HG02973 (cell line): ENCODE measurements around the gene DBH.

Experiments
- ATAC-seq: cut with Tn5 transposase; IDR thresholded peaks from one replicate; pipeline ENCODE4 v1.9.1; 2021; ENCODE audit warnings: moderate library complexity; ENCODE audit not compliant: unreplicated experiment

Gene DBH

DNA sequence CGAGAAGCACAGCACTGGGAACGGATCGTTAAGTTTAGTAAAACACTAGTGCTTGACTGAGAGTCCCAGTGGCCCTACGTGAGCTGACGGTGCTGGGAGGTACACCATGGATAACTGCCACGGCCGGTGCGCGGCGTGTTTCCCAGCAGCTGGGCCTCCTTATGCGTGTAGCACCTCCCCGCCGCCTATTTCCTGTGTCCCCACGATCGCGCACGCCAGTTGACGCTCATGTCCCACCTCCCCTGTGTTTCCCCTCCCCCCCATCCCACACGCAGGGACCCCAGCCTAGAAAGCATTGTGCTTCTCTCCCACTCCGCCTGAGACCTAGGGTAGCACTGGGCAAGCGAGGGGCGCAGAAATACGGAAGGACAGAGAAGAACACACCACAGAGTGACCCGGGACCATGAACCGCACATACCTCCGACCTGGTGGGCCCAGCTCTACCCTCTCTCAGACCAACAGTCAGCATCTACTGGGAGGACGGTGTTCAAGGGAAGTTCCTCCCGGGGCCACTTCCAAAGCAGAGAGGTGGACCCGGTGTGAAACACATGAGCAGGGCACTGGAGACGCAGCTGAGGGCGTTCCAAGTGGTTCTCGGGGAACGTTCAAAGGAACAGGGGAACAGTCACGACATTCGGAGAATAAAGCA is 45.6 kb downstream of the DBH start:
- ATAC-seq, result no peak

GRCh38 chr9:133682818-133683585 is 46.8 kb downstream of the DBH start:
- ATAC-seq, result no peak

- ATAC-seq, result no peak
These were observed 47.5 kb downstream of the DBH start for GRCh38 chr9:133683586-133684120.

GRCh38 chr9:133684121-133684935 is 48.2 kb downstream of the DBH start:
- no peak for ATAC-seq

DNA sequence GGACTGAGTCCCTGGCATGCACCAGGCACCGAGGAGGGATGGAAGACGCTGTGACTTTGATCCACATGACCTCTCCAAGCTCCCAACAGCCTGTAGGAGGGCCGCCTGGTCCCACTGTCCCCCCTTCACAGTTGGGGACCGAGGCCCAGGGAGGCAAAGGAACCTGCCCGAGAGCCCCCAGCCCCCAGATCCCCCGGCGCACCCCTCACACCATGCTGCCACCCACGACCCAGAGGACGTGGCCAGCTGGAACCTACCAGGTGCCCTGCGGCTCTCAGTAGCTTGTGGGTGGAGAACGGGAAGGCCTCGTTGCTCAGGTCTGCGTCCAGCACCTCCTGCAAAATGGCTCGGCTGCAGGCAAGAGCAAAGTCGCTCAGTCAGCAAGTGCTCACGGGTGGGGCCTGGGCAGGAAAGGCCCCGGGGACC is 48.8 kb downstream of the DBH start:
- no peak for ATAC-seq

DNA sequence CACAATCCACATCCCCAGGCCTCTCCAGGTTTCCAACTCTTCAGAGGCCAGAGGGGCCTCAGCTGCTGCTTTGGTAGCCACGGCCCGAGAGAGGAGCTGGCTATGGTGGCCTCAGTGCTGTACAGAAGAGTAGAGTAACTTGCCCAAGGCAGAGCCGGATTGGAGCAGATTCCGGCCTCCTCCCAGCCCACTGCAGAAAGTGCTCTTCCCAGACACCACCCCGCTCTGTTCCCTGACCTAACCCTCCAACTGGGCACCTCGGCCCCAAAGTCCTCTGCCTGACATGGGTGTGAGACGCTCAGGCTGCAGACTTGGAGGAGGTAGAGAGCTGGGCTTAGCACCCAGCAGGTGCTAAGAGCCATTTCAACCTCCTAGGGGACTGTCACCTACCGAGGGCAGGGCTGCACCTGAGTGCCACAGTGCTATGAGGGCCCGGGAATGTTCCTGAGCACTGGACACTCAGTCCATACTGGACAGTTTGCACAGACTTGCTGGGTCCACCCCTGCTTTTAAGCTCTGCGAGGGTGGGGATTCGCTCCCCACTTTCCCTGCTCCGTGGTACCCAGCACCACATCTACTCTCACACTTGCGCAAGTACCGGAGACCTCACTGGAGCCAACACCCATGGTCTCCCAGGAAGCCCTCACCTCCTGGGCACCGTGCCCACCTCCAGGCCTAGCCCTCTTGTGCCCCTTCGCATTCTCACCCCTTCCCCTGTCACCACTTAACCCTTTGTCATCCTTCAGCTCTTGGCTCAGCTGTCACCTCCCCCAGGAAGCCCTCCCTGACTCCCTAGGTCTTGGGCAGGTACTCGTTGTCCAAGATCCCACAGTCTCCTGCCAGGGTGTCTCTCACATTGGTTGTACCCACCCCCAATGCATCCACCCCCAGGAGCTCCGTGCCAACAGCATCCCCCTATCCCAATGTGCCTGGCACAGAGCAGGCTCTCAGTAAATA is 49.8 kb downstream of the DBH start:
- ATAC-seq, result no peak

DNA sequence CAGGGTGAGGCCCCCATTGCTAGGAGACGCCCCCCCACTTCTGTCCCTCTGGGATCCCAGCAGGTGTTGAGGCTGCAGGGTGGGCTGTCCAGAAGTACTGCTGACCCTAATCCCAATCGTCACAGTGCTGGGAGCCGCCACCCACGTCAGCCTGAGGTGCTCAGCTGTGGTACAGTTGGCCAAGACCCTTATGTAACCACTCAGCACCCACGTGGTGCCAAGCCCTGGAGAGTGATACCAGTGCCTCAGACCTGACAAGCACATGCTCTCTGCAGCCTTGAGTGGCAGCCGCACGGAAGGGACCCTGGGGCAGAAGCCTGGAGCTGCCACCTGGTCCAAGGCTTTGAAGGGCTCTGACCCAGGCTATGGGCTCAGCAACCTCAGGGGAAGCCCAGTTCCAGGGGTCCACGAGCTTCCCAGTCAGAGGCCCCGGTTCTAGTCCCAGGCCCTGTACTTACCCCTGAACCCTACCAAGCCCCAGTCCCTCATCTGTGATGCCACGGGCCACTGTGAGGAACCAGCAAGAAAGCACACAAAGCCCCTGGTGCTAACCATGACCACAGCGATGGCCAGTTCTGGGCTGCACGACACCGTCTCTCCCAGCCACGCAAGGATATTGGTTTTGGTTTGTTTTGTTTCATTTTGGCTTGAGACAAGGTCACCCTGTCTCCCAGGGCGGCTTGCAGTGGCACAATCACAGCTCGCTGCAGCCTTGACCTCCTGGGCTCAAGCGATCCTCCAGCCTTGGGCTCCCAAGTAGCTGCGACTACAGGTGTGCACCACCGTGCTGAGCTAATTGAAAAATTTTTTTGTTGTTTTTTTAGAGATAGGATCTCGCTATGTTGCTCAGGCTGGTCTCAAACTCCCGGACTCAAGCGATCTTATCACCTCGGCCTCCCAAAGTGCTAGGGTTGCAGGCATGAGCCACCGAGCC is 50.7 kb downstream of the DBH start:
- ATAC-seq, result no peak

DNA sequence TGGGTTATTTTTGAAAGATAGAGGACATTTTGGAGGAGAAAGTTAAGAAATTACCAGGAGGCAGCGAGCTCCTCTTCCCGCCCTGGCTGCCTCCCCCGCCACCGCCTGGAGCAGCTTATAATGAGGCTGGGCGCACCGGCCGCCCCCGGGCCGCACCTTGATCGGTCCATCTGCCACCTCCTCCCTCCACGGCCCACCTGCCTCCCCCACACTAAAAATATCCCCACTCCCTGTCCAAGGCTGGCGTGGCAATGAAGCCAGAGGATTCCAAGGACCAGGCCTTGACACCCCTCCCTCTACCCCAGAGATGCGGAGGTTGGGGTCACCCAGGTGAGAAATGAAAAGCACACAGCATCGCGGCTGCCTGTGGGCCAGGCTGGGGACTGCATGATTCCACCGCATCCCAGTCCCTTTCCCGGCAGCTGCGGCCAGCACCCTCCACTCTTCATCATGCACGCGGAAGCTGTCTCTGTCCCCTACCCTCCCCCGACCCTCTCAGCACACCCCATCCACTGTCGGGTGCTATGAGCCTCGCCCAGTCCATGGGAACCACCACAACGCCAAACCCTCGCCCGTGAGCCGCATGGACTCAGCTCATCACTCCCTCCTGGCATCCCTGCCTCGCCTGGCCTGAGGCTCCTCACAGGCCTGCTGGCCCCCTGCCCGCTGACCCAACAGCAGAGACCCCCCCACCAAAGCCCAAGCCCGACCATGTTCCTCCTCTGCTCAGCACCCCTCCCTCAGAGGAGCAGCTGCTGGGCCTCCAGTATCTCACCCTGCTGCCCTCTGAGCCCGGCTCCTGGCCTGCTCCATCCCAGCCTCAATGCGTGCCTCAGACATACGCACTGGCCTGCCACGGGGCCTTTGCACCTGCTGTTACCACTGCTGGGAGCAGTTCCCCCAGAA is 51.9 kb downstream of the DBH start:
- no peak for ATAC-seq

GRCh38 chr9:133689151-133689763 is 53.1 kb downstream of the DBH start:
- no peak for ATAC-seq

GRCh38 chr9:133690081-133690561 is 54.0 kb downstream of the DBH start:
- ATAC-seq, result no peak

DNA sequence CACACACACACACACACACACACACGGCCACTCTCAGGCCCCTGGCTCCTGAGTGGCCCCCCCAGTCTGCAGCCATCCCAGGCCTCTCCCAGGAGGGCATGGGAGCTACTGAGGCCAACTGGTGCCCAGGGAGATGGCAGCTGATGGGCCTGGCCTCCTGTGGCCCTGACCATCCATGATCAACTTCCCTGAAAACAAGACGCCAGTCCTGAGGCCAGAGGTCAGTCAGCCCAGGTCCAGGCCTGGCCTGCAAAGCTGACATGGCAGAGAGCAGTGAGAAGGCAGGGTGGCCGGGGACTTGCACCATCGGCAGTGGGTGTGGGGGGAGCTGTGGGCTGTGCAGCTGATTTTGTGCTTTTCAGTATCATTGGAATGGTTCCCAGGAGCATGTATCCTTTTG is 55.0 kb downstream of the DBH start:
- no peak for ATAC-seq

- ATAC-seq, result no peak
These were observed 55.6 kb downstream of the DBH start for GRCh38 chr9:133691626-133692363.

- ATAC-seq, result no peak
These were observed 56.3 kb downstream of the DBH start for GRCh38 chr9:133692364-133692985.

- ATAC-seq, result no peak
These were observed 57.0 kb downstream of the DBH start for GRCh38 chr9:133693116-133693515.

DNA sequence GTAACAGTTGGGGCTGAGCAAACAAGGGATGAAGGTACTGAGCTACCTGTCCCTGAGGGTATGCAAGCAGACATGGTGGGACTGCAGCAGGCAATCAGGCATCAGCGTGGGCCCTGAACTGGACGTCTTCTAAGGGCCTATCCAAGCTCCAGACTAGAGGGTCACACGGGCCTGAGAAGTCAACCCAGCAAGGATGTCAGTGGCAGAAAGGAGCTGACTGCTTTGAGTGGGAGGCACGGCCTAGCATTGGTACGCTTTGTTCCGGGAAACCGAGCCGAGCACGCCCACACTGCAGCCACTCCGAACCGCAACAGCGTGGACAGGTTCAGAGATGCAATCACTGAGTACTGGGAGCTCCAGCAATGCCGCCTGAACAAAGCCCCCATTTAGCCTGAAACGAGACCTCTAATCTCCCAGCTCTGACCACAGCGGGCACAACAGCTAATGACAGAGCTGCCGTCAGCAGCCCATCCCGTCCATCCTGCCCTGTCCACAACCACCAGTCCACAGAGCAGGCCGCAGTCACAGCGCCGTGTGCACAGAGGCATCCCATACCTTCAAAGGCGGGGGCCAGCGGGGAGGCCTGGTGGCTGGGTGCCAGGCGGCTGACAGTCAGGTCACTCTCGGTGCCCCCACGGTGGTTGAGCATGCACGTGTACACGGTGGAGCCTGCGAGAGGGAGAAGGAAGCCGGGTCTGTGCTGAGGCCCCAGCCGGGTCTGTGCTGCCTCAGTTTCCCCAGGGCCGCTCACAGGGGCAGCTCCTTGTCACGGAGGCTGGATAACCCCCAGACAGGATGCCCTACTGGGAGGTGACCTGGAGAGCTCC is 57.8 kb downstream of the DBH start:
- no peak for ATAC-seq

GRCh38 chr9:133694686-133695085 is 58.5 kb downstream of the DBH start:
- no peak for ATAC-seq
